C4-2B (cell line): ENCODE data around the gene ITGBL1.

ENCODE experiments used
- ZFX ChIP-seq: fragments of 450-650 bp; IDR thresholded peaks from 2 replicates; pipeline ENCODE4 v1.6.1; 2017
- TF ChIP-seq, protein P1 (sequence below): fragments of 450-650 bp; conservative IDR thresholded peaks from 2 replicates; pipeline ENCODE4 v1.5.1; 2017; ENCODE audit warnings: mild to moderate bottlenecking

DNA sequence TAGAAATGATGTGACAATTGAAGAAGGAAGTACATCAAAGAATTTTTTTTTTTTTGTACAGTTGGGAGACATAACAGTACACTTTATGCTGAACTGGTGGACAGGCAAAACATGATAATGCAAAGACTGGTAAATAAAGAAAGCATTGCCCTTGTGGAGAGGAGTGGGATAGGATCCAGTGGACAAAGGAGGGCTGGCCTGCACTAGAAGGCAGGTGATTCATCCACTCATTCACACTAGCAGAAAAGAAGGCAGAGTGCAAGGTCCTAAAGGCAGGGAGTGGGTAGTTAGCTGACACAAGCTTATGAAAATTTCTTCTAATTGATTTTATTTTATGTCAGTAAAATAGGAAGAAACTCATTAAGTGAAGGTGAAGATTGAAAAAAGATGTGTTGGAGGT lies 18.6 kb upstream of the ITGBL1 start:
- TF ChIP-seq, protein P1, sequence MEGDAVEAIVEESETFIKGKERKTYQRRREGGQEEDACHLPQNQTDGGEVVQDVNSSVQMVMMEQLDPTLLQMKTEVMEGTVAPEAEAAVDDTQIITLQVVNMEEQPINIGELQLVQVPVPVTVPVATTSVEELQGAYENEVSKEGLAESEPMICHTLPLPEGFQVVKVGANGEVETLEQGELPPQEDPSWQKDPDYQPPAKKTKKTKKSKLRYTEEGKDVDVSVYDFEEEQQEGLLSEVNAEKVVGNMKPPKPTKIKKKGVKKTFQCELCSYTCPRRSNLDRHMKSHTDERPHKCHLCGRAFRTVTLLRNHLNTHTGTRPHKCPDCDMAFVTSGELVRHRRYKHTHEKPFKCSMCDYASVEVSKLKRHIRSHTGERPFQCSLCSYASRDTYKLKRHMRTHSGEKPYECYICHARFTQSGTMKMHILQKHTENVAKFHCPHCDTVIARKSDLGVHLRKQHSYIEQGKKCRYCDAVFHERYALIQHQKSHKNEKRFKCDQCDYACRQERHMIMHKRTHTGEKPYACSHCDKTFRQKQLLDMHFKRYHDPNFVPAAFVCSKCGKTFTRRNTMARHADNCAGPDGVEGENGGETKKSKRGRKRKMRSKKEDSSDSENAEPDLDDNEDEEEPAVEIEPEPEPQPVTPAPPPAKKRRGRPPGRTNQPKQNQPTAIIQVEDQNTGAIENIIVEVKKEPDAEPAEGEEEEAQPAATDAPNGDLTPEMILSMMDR = no peak
- TF ChIP-seq ZFX = no peak
